OCI-LY1 (cell line): ENCODE measurements around the gene NALCN.

Experiments used
- EZH2 ChIP-seq: fragments of 200-600 bp; sonication (generic), shearing (Covaris generic); IDR thresholded peaks from 2 replicates; pipeline ENCODE4 v1.8.0; 2017; ENCODE audit warnings: borderline replicate concordance, mixed run types, mild to moderate bottlenecking, antibody characterized with exemption, low read length, moderate library complexity, mixed read lengths
- TF ChIP-seq, protein P1 (sequence below): fragments of 200-600 bp; sonication (generic), shearing (Covaris generic); IDR thresholded peaks from 2 replicates; pipeline ENCODE4 v1.5.1; 2017; ENCODE audit warnings: mild to moderate bottlenecking, antibody characterized with exemption, low read length, moderate library complexity, mixed read lengths

DNA sequence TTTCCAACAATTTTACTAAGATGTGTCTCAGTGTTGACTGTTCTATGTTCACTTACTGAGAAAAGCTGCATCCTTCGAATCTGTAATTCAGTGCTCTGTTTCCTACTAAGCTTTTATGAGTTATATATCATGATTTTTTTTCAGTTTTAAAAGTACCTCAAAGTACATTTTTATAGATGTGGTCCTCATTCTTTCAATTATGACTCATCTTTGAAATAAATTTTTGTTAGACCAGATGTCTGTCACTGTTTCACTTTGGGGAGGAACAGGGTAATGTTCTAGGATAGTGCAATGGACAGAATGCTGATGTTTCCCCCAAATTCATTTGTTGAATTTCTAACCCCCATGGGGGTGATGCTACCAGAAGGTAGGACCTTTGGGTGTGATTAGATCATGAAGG lies 74.8 kb downstream of the NALCN start:
- TF ChIP-seq, protein P1, sequence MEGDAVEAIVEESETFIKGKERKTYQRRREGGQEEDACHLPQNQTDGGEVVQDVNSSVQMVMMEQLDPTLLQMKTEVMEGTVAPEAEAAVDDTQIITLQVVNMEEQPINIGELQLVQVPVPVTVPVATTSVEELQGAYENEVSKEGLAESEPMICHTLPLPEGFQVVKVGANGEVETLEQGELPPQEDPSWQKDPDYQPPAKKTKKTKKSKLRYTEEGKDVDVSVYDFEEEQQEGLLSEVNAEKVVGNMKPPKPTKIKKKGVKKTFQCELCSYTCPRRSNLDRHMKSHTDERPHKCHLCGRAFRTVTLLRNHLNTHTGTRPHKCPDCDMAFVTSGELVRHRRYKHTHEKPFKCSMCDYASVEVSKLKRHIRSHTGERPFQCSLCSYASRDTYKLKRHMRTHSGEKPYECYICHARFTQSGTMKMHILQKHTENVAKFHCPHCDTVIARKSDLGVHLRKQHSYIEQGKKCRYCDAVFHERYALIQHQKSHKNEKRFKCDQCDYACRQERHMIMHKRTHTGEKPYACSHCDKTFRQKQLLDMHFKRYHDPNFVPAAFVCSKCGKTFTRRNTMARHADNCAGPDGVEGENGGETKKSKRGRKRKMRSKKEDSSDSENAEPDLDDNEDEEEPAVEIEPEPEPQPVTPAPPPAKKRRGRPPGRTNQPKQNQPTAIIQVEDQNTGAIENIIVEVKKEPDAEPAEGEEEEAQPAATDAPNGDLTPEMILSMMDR, result no peak
- no peak for TF ChIP-seq EZH2
